Duodenal mucosa (tissue), 2 donors: Measurements from ENCODE around the gene DNMT3L.
"Not testable (repeated sequence)": the region's sequence is repeated elsewhere in the genome, so short reads cannot be mapped to it uniquely, and the experiment has no call there.

Experiments used
- H3K27ac ChIP-seq: one replicate; pipeline ENCODE4 v1.7.0; 2013; ENCODE audit warnings: low read depth, low read length
- H3K27me3 ChIP-seq, 2 donors: one replicate each; pipeline ENCODE4 v1.7.0; 2013; ENCODE audit warnings: low read length in 2 of 2, control low read depth in 1 of 2; ENCODE audit not compliant: insufficient read depth in 2 of 2, control insufficient read depth in 1 of 2
- H3K36me3 ChIP-seq, 2 donors: one replicate each; pipeline ENCODE4 v1.7.0; 2013; ENCODE audit warnings: low read length in 2 of 2, control low read depth in 1 of 2; ENCODE audit not compliant: insufficient read depth in 2 of 2, control insufficient read depth in 1 of 2
- H3K4me1 ChIP-seq, 2 donors: one replicate each; pipeline ENCODE4 v1.7.0; 2013; ENCODE audit warnings: low read length in 2 of 2, control low read depth in 1 of 2; ENCODE audit not compliant: insufficient read depth in 2 of 2, control insufficient read depth in 1 of 2
- H3K4me3 ChIP-seq, 2 donors: one replicate each; pipeline ENCODE4 v1.7.0; 2013; ENCODE audit warnings: low read length in 2 of 2, low read depth in 1 of 2
- H3K9ac ChIP-seq, 2 donors: one replicate each; pipeline ENCODE4 v1.7.0; 2013; ENCODE audit warnings: low read length in 2 of 2, low read depth in 1 of 2
- H3K9me3 ChIP-seq, 2 donors: one replicate each; pipeline ENCODE4 v1.7.0; 2013; ENCODE audit warnings: low read length in 2 of 2, control low read depth in 1 of 2; ENCODE audit not compliant: control insufficient read depth in 1 of 2

DNMT3L gene

DNA sequence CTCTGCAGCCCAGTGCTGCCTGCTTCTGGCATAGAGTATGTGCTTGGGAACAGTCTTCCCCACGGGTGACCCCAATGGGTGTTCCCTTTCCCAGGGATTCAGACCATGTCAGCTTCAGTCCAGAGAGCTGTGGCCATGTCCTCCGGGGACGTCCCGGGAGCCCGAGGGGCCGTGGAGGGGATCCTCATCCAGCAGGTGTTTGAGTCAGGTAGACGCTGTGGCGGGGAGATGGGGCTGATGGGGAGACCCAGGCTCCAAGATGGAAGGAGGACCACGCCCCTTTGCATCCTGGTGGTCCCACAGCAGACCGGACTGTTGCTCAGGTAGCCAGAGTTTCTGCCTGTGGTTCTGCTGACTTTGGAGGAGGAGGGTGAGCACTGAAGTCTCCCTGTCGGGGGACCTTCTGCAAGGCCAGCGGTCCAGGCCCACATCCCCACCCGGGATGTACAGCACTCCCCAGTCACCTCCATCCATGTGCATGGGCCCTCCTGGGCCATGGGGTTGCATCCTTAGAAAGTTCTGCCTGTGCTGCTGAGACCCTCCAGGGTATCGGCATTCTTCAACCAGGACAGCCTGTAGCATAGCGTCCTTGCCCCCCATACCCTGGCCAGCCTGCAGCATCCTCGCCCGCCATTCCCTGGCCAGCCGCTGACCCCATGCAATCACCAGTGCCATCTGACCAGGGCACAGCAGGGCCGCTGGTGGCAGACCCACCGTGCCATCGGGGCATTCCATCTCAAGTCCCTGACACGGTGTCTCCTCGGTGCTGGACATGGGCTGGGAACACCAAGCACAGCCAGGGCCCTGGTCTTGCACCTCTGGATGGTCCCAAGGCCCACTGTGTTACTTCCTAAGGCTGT lies 26.8 kb upstream of the DNMT3L start:
- Histone ChIP-seq H3K4me3 (no peak overlapping the region), H3K36me3 (no peaks in the 10 kb centered on the region), H3K9me3 (no peaks in the 10 kb centered on the region), H3K4me1 (no peaks in the 10 kb centered on the region), H3K27ac (no peak overlapping the region), H3K27me3 (no peaks in the 10 kb centered on the region), H3K9ac (no peak overlapping the region)

DNA sequence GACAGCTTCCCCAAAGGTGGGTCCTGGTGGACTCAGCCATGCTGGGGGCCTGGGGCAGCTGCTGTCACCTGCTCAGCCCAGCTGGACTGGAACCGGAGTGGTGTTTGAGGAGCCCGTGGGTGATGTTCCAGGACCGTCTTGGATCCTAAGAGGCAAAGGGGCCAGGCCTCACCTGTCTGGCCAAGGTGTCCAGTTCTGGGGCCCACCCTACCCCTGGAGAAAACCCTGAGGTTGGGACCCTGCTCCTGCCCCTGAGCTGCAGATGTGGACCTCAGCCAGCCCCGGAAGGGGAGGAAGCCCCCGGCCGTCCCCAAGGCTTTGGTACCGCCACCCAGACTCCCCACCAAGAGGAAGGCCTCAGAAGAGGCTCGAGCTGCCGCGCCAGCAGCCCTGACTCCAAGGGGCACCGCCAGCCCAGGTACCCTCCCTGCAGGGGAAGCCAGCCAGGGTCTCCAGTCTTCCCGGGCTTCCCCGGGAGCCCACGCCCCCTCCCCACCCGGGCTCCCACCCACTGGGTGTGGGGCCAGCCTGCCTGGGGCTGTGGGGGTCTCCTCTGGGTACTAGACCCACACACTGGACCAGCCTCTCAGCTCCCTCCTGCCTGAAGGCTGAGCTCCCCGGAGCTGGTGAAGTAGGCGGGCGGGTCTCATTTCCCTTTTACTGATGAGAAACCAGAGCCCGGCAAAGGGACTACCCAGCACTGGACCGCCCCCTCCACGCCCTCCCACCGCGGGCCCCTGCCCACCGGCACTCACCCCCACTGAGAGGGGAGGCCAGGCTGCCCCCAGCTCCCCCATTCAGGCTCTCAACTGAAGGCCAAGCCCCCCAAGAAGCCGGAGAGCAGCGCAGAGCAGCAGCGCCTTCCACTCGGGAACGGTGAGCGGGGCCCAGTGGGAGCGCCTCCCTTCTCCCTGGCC lies 25.3 kb upstream of the DNMT3L start:
- Histone ChIP-seq H3K4me1 (no peaks in the 10 kb centered on the region), H3K4me3 (no peak overlapping the region), H3K9ac (no peak overlapping the region), H3K27ac (no peak overlapping the region), H3K36me3 (no peaks in the 10 kb centered on the region), H3K27me3 (no peaks in the 10 kb centered on the region), H3K9me3 (no peaks in the 10 kb centered on the region)

DNA sequence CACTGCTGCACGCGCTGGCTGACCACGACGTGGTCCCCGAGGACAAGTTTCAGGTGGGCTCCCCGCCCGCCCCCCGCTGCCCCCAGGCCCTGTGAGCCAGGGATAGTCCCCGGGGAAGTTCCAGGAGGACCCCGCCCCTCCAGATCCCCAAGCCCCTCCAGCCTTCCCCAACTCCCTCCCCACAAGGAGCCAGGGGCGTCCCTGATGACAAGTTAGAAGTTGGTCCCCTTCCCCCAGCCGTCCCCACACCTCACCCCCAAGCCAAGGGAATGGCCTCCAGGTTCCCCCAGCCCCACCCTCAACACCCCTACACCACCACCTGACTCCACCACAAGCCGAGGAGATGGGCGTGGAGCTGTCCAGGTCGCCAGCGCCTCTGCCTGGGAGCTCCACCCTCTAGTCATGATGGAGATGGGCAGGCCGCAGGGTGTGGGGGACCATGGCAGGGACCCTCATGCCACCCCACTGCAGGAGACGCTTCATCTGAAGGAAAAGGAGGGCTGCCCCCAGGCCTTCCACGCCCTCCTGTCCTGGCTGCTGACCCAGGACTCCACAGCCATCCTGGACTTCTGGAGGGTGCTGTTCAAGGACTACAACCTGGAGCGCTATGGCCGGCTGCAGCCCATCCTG lies 24.5 kb upstream of the DNMT3L start:
- Histone ChIP-seq H3K27ac (no peak overlapping the region), H3K9ac (no peak overlapping the region), H3K36me3 (no peaks in the 10 kb centered on the region), H3K4me3 (no peak overlapping the region), H3K27me3 (no peaks in the 10 kb centered on the region), H3K9me3 (no peaks in the 10 kb centered on the region), H3K4me1 (no peaks in the 10 kb centered on the region)

DNA sequence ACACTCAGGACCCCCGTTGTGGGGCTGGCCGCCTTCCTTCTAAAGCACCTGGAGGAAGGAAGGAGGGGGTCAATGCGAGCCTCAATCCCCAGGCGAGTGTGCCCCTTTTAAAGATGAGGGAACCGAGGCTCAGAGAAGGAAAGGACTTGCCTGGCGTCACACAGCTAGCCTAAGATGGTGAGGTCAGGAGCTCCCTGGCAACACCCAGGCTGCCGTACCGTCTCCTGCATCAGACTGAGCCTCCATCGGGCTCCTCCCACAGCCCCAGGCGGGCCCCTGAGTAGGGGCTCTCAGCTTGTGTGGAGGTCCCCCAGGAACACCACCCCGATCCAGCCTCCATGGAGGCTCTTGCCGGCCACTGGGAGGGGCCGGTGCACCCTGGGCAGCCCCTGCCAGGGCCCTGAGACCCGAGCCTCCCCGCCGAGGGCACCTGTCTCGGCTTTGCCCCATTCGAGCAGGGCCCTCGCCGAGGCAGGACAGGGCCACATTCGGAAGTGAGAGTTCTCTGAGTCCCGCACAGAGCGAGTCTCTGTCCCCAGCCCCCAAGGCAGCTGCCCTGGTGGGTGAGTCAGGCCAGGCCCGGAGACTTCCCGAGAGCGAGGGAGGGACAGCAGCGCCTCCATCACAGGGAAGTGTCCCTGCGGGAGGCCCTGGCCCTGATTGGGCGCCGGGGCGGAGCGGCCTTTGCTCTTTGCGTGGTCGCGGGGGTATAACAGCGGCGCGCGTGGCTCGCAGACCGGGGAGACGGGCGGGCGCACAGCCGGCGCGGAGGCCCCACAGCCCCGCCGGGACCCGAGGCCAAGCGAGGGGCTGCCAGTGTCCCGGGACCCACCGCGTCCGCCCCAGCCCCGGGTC lies 23.7 kb upstream of the DNMT3L start, which contains the start of gene AIRE:
TSS of gene AIRE (plus strand) at position 739 of the 855 bp plus-strand sequence. CDS start 131 bp downstream, outside the sequence.
- no peak within 1 kb of the TSS for H3K9ac ChIP-seq
- H3K9me3 ChIP-seq, result no peaks in the 10 kb centered on the region
- H3K4me1 ChIP-seq, result no peaks in the 10 kb centered on the region
- H3K36me3 ChIP-seq, result no peaks in the 10 kb centered on the region
- no peak within 1 kb of the TSS for H3K4me3 ChIP-seq
- H3K27ac ChIP-seq, result no peak within 1 kb of the TSS
- no peaks in the 10 kb centered on the region for H3K27me3 ChIP-seq

DNA sequence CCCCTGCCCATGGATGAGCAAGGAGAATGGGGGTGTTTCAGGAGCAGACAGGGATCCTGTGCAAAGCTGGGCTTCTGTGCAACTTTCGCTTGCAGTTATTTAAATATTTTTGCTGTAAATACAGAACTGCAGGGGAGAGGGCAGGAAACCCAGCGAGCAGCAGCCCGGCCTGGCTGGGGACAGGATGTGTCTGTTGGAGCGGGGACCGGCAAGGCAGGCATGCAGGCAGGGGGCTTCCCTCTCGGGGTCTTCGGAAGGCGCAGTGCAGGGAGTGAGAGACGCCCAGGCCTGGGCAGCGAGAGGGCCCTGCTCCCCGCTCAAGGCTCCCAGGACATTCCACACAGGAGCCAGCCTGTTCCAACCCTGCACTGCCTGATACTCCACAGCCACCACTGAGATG lies 22.3 kb upstream of the DNMT3L start:
- Histone ChIP-seq H3K4me3 (no peak overlapping the region), H3K9ac (no peak overlapping the region), H3K27me3 (no peaks in the 10 kb centered on the region), H3K9me3 (no peaks in the 10 kb centered on the region), H3K4me1 (no peaks in the 10 kb centered on the region), H3K27ac (no peak overlapping the region), H3K36me3 (no peaks in the 10 kb centered on the region)

DNA sequence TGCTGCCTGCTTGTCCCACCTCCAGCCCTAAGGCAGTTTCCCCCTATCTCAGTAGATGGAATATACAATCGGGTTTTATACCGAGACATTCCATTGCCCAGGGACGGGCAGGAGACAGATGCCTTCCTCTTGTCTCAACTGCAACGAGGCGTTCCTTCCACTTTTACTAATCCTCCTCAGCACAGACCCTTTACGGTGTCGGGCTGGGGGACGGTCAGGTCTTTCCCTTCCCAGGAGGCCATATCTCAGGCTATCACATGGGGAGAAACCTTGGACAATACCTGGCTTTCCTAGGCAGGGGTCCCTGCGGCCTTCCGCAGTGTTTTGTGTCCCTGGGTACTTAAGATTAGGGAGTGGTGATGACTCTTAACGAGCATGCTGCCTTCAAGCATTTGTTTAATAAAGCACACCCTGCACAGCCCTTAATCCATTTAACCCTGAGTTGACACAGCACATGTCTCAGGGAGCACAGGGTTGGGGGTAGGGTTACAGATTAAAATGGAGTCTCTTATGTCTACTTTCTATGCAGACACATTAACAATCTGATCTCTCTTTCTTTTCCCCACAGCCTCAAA lies 21.6 kb upstream of the DNMT3L start:
- H3K4me3 ChIP-seq, H3K4me1 ChIP-seq, H3K9ac ChIP-seq, H3K36me3 ChIP-seq, H3K9me3 ChIP-seq, H3K27ac ChIP-seq, H3K27me3 ChIP-seq: not testable (repeated sequence)

DNA sequence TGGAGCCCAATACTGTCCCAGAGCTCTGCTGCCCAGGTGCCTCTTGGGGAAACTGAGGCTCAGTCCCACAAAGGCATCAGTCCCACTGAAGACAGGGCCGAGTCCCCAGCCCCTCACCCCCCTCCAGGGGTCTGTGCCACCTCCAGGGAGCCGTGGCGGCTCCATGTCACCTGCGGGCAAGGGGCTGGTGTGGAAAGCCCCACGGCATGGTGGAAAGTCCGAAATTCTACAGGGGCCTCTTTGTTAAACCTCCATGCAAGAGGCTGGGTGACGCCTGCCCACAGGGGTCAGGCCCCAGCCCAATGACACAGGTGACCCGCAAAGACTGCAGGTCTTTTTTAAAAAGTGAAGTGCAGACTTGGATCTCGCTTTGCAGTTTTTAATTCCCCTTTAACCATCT lies 20.7 kb upstream of the DNMT3L start:
- no peak overlapping the region for H3K9ac ChIP-seq
- H3K9me3 ChIP-seq, result no peaks in the 10 kb centered on the region
- H3K36me3 ChIP-seq, result no peaks in the 10 kb centered on the region
- no peaks in the 10 kb centered on the region for H3K27me3 ChIP-seq
- H3K4me1 ChIP-seq, result no peaks in the 10 kb centered on the region
- H3K27ac ChIP-seq, result no peak overlapping the region
- H3K4me3 ChIP-seq, result no peak overlapping the region

DNA sequence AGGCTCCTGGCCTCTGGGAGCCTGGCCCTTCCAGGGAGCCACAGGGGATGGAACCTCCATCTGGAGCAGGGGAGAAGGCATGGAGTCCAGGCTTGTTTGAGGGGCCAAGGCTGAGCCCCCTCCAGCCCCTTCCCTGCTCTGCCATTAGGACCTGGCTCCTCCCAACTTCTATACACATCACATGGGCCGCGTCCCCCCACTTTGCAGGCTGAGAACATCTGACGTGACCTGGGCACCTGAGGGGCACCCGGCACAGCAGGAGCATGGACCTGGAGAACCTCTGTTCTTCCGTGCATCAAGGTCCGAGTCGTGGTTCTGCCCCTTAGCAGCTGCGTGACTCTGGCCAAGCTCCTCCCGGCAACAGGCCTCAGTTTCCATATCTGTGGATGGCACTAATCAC lies 20.1 kb upstream of the DNMT3L start:
- Histone ChIP-seq H3K4me1 (no peaks in the 10 kb centered on the region), H3K36me3 (no peaks in the 10 kb centered on the region), H3K9ac (no peak overlapping the region), H3K27me3 (no peaks in the 10 kb centered on the region), H3K9me3 (no peaks in the 10 kb centered on the region), H3K27ac (no peak overlapping the region), H3K4me3 (no peak overlapping the region)
